HepG2 (cell line): ENCODE data around the gene BHLHA9. TPM values are rescaled to one million over a fixed set of nuclear protein-coding genes. Genes with fewer than 3 reads are reported as not detected.

ENCODE experiments used
- ATAC-seq: fragments of 200-7000 bp; cut with Tn5 transposase; 3 replicates; pipeline ENCODE4 v1.9.1; 2020; ENCODE audit warnings: mild to moderate bottlenecking, moderate library complexity
- BruUV-seq: library from RNA; stranded (reverse); fragments of 400-500 nt; replicated peaks from 2 replicates; lab custom pipeline; 2021; lab: Mats Ljungman, UMichigan
- CTCF ChIA-PET: fragments of 300-600 bp; formaldehyde crosslinking; extraction: SDS; loops from one replicate; lab custom pipeline; 2021; ENCODE audit warnings: low total read pairs, inconsistent platforms, low intra/inter-chr PET ratio; lab: Yijun Ruan, JAX
- POLR2A ChIA-PET: fragments of 350-600 bp; sonication (Branson Sonifier 250); formaldehyde crosslinking; loops from one replicate; lab custom pipeline; 2020; ENCODE audit warnings: antibody characterized with exemption, inconsistent platforms; lab: Yijun Ruan, JAX
- DNase-seq: peaks from one replicate; pipeline ENCODE4 v3.0.0-alpha.2; 2015; ENCODE audit warnings: low spot score
- FAIRE-seq: peaks from 3 replicates; lab custom pipeline; 2011; peaks lifted over from hg19 to GRCh38; lab: Jason Lieb, UNC
- H2AFZ ChIP-seq: one replicate; pipeline ENCODE4 v1.6.1; 2011; ENCODE audit warnings: low read length, inconsistent platforms
- H3K27ac ChIP-seq: fragments of 300-600 bp; 3 replicates; pipeline ENCODE4 v1.8.0; 2011; ENCODE audit warnings: mixed run types, mild to moderate bottlenecking, mixed read lengths, low read length, inconsistent platforms; ENCODE audit not compliant: insufficient read depth; ENCODE audit errors: extremely low read length
- H3K27me3 ChIP-seq, 2 experiments: fragments of 200-600 bp in 1 of 2; 2 replicates in 1 of 2; 3 replicates in 1 of 2; pipeline versions ENCODE4 v1.6.0 to v1.8.0; 2011; ENCODE audit warnings: low read length in 2 of 2, mild to moderate bottlenecking in 2 of 2, moderate library complexity in 2 of 2, inconsistent platforms in 1 of 2; ENCODE audit not compliant: insufficient read depth in 2 of 2, control insufficient read depth in 1 of 2
- H3K36me3 ChIP-seq, 2 experiments: fragments of 200-600 bp in 1 of 2; replicated peaks in 1 of 2; 2 replicates in 1 of 2; 3 replicates in 1 of 2; pipeline versions ENCODE4 v1.5.1 to v1.8.0; 2011; ENCODE audit warnings: low read length in 2 of 2, inconsistent platforms in 1 of 2; ENCODE audit not compliant: insufficient read depth in 2 of 2, control insufficient read depth in 1 of 2
- H3K4me1 ChIP-seq: 2 replicates; pipeline ENCODE4 v1.5.1; 2012; ENCODE audit warnings: low read length, inconsistent platforms; ENCODE audit not compliant: insufficient read depth
- H3K4me2 ChIP-seq: 2 replicates; pipeline ENCODE4 v1.6.0; 2011; ENCODE audit warnings: low read depth, low read length, inconsistent platforms
- H3K4me3 ChIP-seq, 3 experiments: fragments of 200-600 bp in 1 of 3; sonication (generic), shearing (Covaris generic) in 1 of 3; replicated peaks in 1 of 3; 2 replicates each; pipeline ENCODE4 v1.5.1; 2011 to 2016; ENCODE audit warnings: low read length in 3 of 3, inconsistent platforms in 2 of 3, low read depth in 2 of 3, mild to moderate bottlenecking in 2 of 3, control low read depth in 1 of 3, mixed read lengths in 1 of 3; ENCODE audit not compliant: insufficient read depth in 1 of 3
- H3K79me2 ChIP-seq: one replicate; pipeline ENCODE4 v1.6.1; 2011; ENCODE audit warnings: low read length, inconsistent platforms; ENCODE audit not compliant: insufficient read depth
- H3K9ac ChIP-seq: 2 replicates; pipeline ENCODE4 v1.6.0; 2011; ENCODE audit warnings: mild to moderate bottlenecking, low read depth, low read length, inconsistent platforms; ENCODE audit not compliant: insufficient read depth
- H3K9me3 ChIP-seq: 2 replicates; pipeline ENCODE4 v1.5.1; 2012; ENCODE audit warnings: mild to moderate bottlenecking, low read length
- H4K20me1 ChIP-seq: 2 replicates; pipeline ENCODE4 v1.6.0; 2011; ENCODE audit warnings: inconsistent platforms, mild to moderate bottlenecking, low read length, moderate library complexity; ENCODE audit not compliant: insufficient read depth
- BHLHE40 ChIP-seq: IDR thresholded peaks from 2 replicates; pipeline ENCODE4 v1.6.1; 2011; ENCODE audit warnings: low read length, improper control_type of control experiment
- BRD4 ChIP-seq: sonication (generic); formaldehyde crosslinking; IDR thresholded peaks from 2 replicates; pipeline ENCODE4 v1.4.0; 2020; ENCODE audit warnings: missing genetic modification reagents
- CCDC6 ChIP-seq: sonication (generic); formaldehyde crosslinking; IDR thresholded peaks from 2 replicates; pipeline ENCODE4 v1.8.1; 2022; ENCODE audit warnings: mild to moderate bottlenecking, missing genetic modification reagents, moderate library complexity
- HNF4G ChIP-seq, 2 experiments: sonication (generic) in 1 of 2; formaldehyde crosslinking in 1 of 2; IDR thresholded peaks; 2 replicates each; pipeline versions ENCODE4 v1.4.0 to v1.6.1; 2011 to 2020; ENCODE audit warnings: borderline replicate concordance in 2 of 2, low read depth in 2 of 2, mild to moderate bottlenecking in 2 of 2, low read length in 1 of 2, missing genetic modification reagents in 1 of 2, moderate library complexity in 1 of 2
- PREB ChIP-seq: sonication (generic); formaldehyde crosslinking; IDR thresholded peaks from 2 replicates; pipeline ENCODE4 v1.4.0; 2020; ENCODE audit warnings: missing genetic modification reagents
- SCMH1 ChIP-seq: sonication (generic); formaldehyde crosslinking; IDR thresholded peaks from 2 replicates; pipeline ENCODE4 v1.9.0; 2021; ENCODE audit warnings: missing genetic modification reagents, mild to moderate bottlenecking, borderline replicate concordance
- SUZ12 ChIP-seq: fragments of 150-350 bp; IDR thresholded peaks from 2 replicates; pipeline ENCODE4 v1.6.1; 2014; ENCODE audit warnings: low read depth, low read length
- TAF1 ChIP-seq: sonication (generic); formaldehyde crosslinking; IDR thresholded peaks from 2 replicates; pipeline ENCODE4 v1.4.0; 2020; ENCODE audit warnings: missing genetic modification reagents
- TCF7 ChIP-seq: sonication (generic); IDR thresholded peaks from 2 replicates; pipeline ENCODE4 v1.6.1; 2016; ENCODE audit warnings: antibody characterized with exemption, low read depth
- ZNF17 ChIP-seq: sonication (generic); formaldehyde crosslinking; IDR thresholded peaks from 2 replicates; pipeline ENCODE4 v1.5.0; 2020; ENCODE audit warnings: mild to moderate bottlenecking, missing genetic modification reagents
- ZNF280B ChIP-seq: sonication (generic); formaldehyde crosslinking; IDR thresholded peaks from 2 replicates; pipeline ENCODE4 v1.5.0; 2020; ENCODE audit warnings: missing genetic modification reagents, mild to moderate bottlenecking, borderline replicate concordance
- ZNF446 ChIP-seq: sonication (generic); formaldehyde crosslinking; IDR thresholded peaks from 2 replicates; pipeline ENCODE4 v1.5.0; 2020; ENCODE audit warnings: mild to moderate bottlenecking, missing genetic modification reagents
- ZNF484 ChIP-seq: sonication (generic); formaldehyde crosslinking; IDR thresholded peaks from 2 replicates; pipeline ENCODE4 v1.5.1; 2020; ENCODE audit warnings: mild to moderate bottlenecking, low read depth, missing genetic modification reagents, borderline replicate concordance
- ZNF589 ChIP-seq: sonication (generic); formaldehyde crosslinking; conservative IDR thresholded peaks from 2 replicates; pipeline ENCODE4 v1.8.0; 2022; ENCODE audit warnings: mild to moderate bottlenecking, moderate library complexity, missing genetic modification reagents
- ZNF597 ChIP-seq: sonication (generic); formaldehyde crosslinking; IDR thresholded peaks from 2 replicates; pipeline ENCODE4 v1.5.0; 2020; ENCODE audit warnings: missing genetic modification reagents
- ZNF740 ChIP-seq: sonication (generic); formaldehyde crosslinking; IDR thresholded peaks from 2 replicates; pipeline ENCODE4 v1.4.0; 2020; ENCODE audit warnings: missing genetic modification reagents
- ZZZ3 ChIP-seq: sonication (generic); formaldehyde crosslinking; IDR thresholded peaks from 2 replicates; pipeline ENCODE4 v1.4.0; 2020; ENCODE audit warnings: missing genetic modification reagents, mild to moderate bottlenecking, borderline replicate concordance
- WGBS: methylation state at CpG from one replicate; pipeline ENCODE4 v1.1.6; 2017; ENCODE audit warnings: low lambda C conversion rate; 5-methylcytosine and 5-hydroxymethylcytosine counted together
- in situ Hi-C: cut with HindIII; loops from 2 replicates; pipeline ENCODE4 v1.10.0; 2017; ENCODE audit warnings: low pct_unique_long_range_greater_than_20kb; ENCODE audit not compliant: extremely low pct_ligation_motif_present
- intact Hi-C: fragments of 100-400 bp; cut with micrococcal nuclease; formaldehyde crosslinking; loops from one replicate; pipeline ENCODE4 v1.10.0; 2022; ENCODE audit not compliant: unreplicated experiment
- polyA plus RNA-seq, 8 experiments: library from polyadenylated mRNA; depleted of rRNA in 3 of 8; stranded (reverse) in 7 of 8; unstranded in 1 of 8; fragments of >200 nt; fragmentation: Illumina TruSeq in 4 of 8; extraction: Trizol in 4 of 8; gene quantifications; 2 replicates each; pipeline versions ENCODE4 v1.2.1 to v1.2.3, GENCODE V29; 2011 to 2016; ENCODE audit warnings: low read depth in 4 of 8, missing spikeins in 1 of 8, mixed read lengths in 1 of 8; ENCODE audit not compliant: insufficient read depth in 1 of 8
- total RNA-seq, 5 experiments: library from RNA; depleted of rRNA; stranded (reverse); fragments of >200 nt; fragmentation: Illumina TruSeq; extraction: Trizol; gene quantifications; 2 replicates each; pipeline ENCODE4 v1.2.3, GENCODE V29; 2016; ENCODE audit warnings: low read depth in 1 of 5

Gene BHLHA9
- total and polyA plus RNA-seq, 2 of the 13 experiments (the other 11 are each of a cell fraction or from before 2014, with no cell fraction given) = not detected

GRCh38 chr17:1241929-1242328, 28.3 kb upstream of the BHLHA9 start:
- 17% methylated on average over 9 of the region's 9 CpGs for WGBS
- no peaks in the 10 kb centered on the region for H3K36me3 ChIP-seq

GRCh38 chr17:1244606-1245012, 25.6 kb upstream of the BHLHA9 start:
- DNase-seq = no peak
- H3K9ac ChIP-seq = no peak overlapping the region
- CTCF ChIA-PET = no interaction called here
- ATAC-seq = no peak
- H3K9me3 ChIP-seq = no peaks in the 10 kb centered on the region
- H4K20me1 ChIP-seq = no peaks in the 10 kb centered on the region
- no peaks in the 10 kb centered on the region for H3K4me1 ChIP-seq
- H3K4me2 ChIP-seq = no peak overlapping the region
- BruUV-seq = no TSS peak
- intact Hi-C loops = no loop called here
- peaks cover 0 to 3% of the 10 kb centered on the region in 2 experiments; a peak in 3 of 5 replicates for H3K27me3 ChIP-seq
- WGBS = 21% methylated on average over 9 of the region's 9 CpGs
- H3K27ac ChIP-seq = no peak overlapping the region
- no peaks in the 10 kb centered on the region for H3K36me3 ChIP-seq
- no peak overlapping the region for H2AFZ ChIP-seq
- no peak overlapping the region for H3K4me3 ChIP-seq
- POLR2A ChIA-PET = no interaction called here
- no peak for FAIRE-seq
- H3K79me2 ChIP-seq = no peaks in the 10 kb centered on the region
- in situ Hi-C loops = no loop called here
- no peak for TF ChIP-seq HNF4G (IDR thresholded peaks at IDR 0.05; ENCODE audit: borderline replicate concordance, low read depth, low read length)
- TF ChIP-seq HNF4G (CRISPR knock-in tag; IDR thresholded peaks at IDR 0.05; ENCODE audit: borderline replicate concordance, low read depth) = no peak
- no peak for TF ChIP-seq ZNF484 (CRISPR knock-in tag)
- TF ChIP-seq PREB = no peak
- no peak for TF ChIP-seq CCDC6
- TF ChIP-seq ZNF446 = no peak
- no peak for TF ChIP-seq SUZ12
- TF ChIP-seq ZNF740 (CRISPR knock-in tag) = no peak
- TF ChIP-seq BHLHE40 = no peak
- TF ChIP-seq ZNF280B (CRISPR knock-in tag) = no peak
- no peak for TF ChIP-seq BRD4 (CRISPR knock-in tag)
- TF ChIP-seq SCMH1 = no peak

More at GRCh38 chr17:1241929-1242328, 28.3 kb upstream of the BHLHA9 start:
- Histone ChIP-seq H3K4me3 (no peak overlapping the region), H3K9ac (no peak overlapping the region), H3K27ac (no peak overlapping the region), H2AFZ (no peak overlapping the region), H3K27me3 (peaks cover 0 to 7% of the 10 kb centered on the region in 2 experiments; a peak in 3 of 5 replicates), H3K9me3 (no peaks in the 10 kb centered on the region), H3K4me2 (no peak overlapping the region), H4K20me1 (no peaks in the 10 kb centered on the region), H3K4me1 (no peaks in the 10 kb centered on the region), H3K79me2 (no peaks in the 10 kb centered on the region)
- in situ Hi-C loops (no loop called here), intact Hi-C loops (no loop called here)
- ATAC-seq = no peak
- no TSS peak for BruUV-seq
- FAIRE-seq = no peak
- CTCF ChIA-PET = no interaction called here
- DNase-seq = no peak
- TF ChIP-seq ZNF17 (no peak), ZNF597 (CRISPR knock-in tag) (no peak), TCF7 (no peak), TAF1 (no peak), ZNF589 (no peak), ZZZ3 (CRISPR knock-in tag) (no peak)
- POLR2A ChIA-PET = no interaction called here
